Epithelial cell of prostate (primary cell): ENCODE data around the gene SGF29.
"Not testable (repeated sequence)": the region's sequence is repeated elsewhere in the genome, so short reads cannot be mapped to it uniquely, and the experiment has no call there.

ENCODE experiments used
- DNase-seq: peaks from one replicate; pipeline ENCODE4 v3.0.0-alpha.2; 2011; ENCODE audit warnings: low read depth, low spot score
- H3K27ac ChIP-seq: fragments of 450-650 bp; 2 replicates; pipeline ENCODE4 v1.5.1; 2017; ENCODE audit warnings: mild to moderate bottlenecking

Gene SGF29

GRCh38 chr16:28558456-28558855 lies 4.7 kb downstream of the SGF29 start:
- DNase-seq, result no peak
- H3K27ac ChIP-seq, result no peak overlapping the region

GRCh38 chr16:28561557-28562187 lies 8.0 kb downstream of the SGF29 start:
- no peak for DNase-seq
- no peak overlapping the region for H3K27ac ChIP-seq

GRCh38 chr16:28562199-28562598 lies 8.5 kb downstream of the SGF29 start:
- DNase-seq, result no peak

GRCh38 chr16:28563218-28563617 lies 9.5 kb downstream of the SGF29 start:
- DNase-seq, result no peak
- no peak overlapping the region for H3K27ac ChIP-seq

More at GRCh38 chr16:28562199-28562598, 8.5 kb downstream of the SGF29 start:
- H3K27ac ChIP-seq, result no peak overlapping the region

GRCh38 chr16:28566233-28566925 lies 12.7 kb downstream of the SGF29 start:
- H3K27ac ChIP-seq, result not testable (repeated sequence)

GRCh38 chr16:28567292-28567691 lies 13.6 kb downstream of the SGF29 start:
- DNase-seq, result no peak
- no peak overlapping the region for H3K27ac ChIP-seq

More at GRCh38 chr16:28566233-28566925, 12.7 kb downstream of the SGF29 start:
- DNase-seq, result not testable (repeated sequence)

- no peak overlapping the region for H3K27ac ChIP-seq
- no peak for DNase-seq
These were observed 15.3 kb downstream of the SGF29 start for GRCh38 chr16:28569021-28569420.

- no peak overlapping the region for H3K27ac ChIP-seq
- DNase-seq, result no peak
These were observed 16.4 kb downstream of the SGF29 start for GRCh38 chr16:28569968-28570752.

- DNase-seq, result no peak
- H3K27ac ChIP-seq, result no peak overlapping the region
These were observed 19.2 kb downstream of the SGF29 start for GRCh38 chr16:28572696-28573510.

- no peak overlapping the region for H3K27ac ChIP-seq
- no peak for DNase-seq
These were observed 20.3 kb downstream of the SGF29 start for GRCh38 chr16:28573738-28574718.

GRCh38 chr16:28574925-28575324 lies 21.2 kb downstream of the SGF29 start:
- no peak for DNase-seq
- H3K27ac ChIP-seq, result no peak overlapping the region

GRCh38 chr16:28575446-28576109 lies 21.9 kb downstream of the SGF29 start:
- no peak overlapping the region for H3K27ac ChIP-seq
- DNase-seq, result no peak

GRCh38 chr16:28580726-28581315 lies 27.1 kb downstream of the SGF29 start:
- DNase-seq, result no peak
- no peak overlapping the region for H3K27ac ChIP-seq

- no peak for DNase-seq
- H3K27ac ChIP-seq, result no peak overlapping the region
These were observed 32.0 kb downstream of the SGF29 start for GRCh38 chr16:28585674-28586073.

- no peak for DNase-seq
- no peak overlapping the region for H3K27ac ChIP-seq
These were observed 32.7 kb downstream of the SGF29 start for GRCh38 chr16:28586466-28586865.

GRCh38 chr16:28587386-28587785 lies 33.7 kb downstream of the SGF29 start:
- no peak for DNase-seq
- H3K27ac ChIP-seq, result no peak overlapping the region

GRCh38 chr16:28589069-28589468 lies 35.3 kb downstream of the SGF29 start:
- H3K27ac ChIP-seq, result no peak overlapping the region
- no peak for DNase-seq

- no peak for DNase-seq
- H3K27ac ChIP-seq, result no peak overlapping the region
These were observed 36.2 kb downstream of the SGF29 start for GRCh38 chr16:28589930-28590329.
